PC-9 (cell line): ENCODE data around the gene DSTYK.

ENCODE experiments used
- CTCF ChIP-seq: fragments of 200-600 bp; sonication (generic); conservative IDR thresholded peaks from 2 replicates; pipeline ENCODE4 v1.6.1; 2017; ENCODE audit warnings: mixed run types, antibody characterized with exemption, mild to moderate bottlenecking, moderate library complexity
- EZH2 ChIP-seq: fragments of 200-600 bp; sonication (generic); IDR thresholded peaks from 2 replicates; pipeline ENCODE4 v1.8.0; 2017; ENCODE audit warnings: antibody characterized with exemption, low read depth

DNA sequence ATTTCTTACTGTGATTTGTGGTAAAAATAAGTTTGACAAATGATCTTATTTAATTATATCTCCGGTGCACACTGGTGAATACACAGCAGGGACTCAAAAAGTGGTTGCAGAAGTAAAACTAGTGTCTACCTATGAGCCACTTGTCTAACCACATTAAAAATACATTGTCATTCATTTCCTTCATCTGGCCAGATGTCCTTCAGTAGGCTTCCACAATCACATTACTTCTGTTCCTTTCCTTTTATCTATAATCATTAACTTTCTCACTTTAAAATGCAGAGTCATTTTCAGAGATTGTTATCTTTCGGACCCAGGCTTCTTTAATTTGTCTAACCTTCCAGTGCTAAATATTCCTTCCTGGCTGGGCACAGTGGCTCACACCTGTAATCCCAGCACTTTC, 92.8 kb downstream of the DSTYK start:
- TF ChIP-seq CTCF (no peak), EZH2 (no peak)
